ENCODE measurements around the gene SERGEF. TPM values are rescaled to one million over a fixed set of nuclear protein-coding genes. Genes with fewer than 3 reads are reported as not detected.

Gene SERGEF
- 29.5 and 31.3 TPM in 2 replicates for total RNA-seq

GRCh38 chr11:18012906-18013781 lies at the start of gene SERGEF:
SERGEF (minus strand) TSS chr11:18013047; CDS start chr11:18013010, 37 bp downstream.
- DNase-seq (ENCODE audit: low read depth) = peak; percentile 68

- DNase-seq (ENCODE audit: low read depth) = no peak
Measured at GRCh38 chr11:18061351-18061750, 48.5 kb upstream of the SERGEF start.

GRCh38 chr11:18056561-18057181 lies 43.8 kb upstream of the SERGEF start:
- no peak for DNase-seq (ENCODE audit: low read depth)

- no peak for DNase-seq (ENCODE audit: low read depth)
Measured at GRCh38 chr11:18054511-18055103, 41.8 kb upstream of the SERGEF start.

GRCh38 chr11:18050848-18051247 lies 38.0 kb upstream of the SERGEF start:
- no peak for DNase-seq (ENCODE audit: low read depth)

- DNase-seq (ENCODE audit: low read depth) = peak; percentile 54
Measured at GRCh38 chr11:18046116-18046777, 33.4 kb upstream of the SERGEF start, which contains the start of gene TPH1. TPH1 (minus strand) TSS chr11:18046269; CDS start chr11:18040762, 5,507 bp downstream.

GRCh38 chr11:18036456-18036855 lies 23.6 kb upstream of the SERGEF start:
- DNase-seq (ENCODE audit: low read depth) = no peak

- DNase-seq (ENCODE audit: low read depth) = no peak
Measured at GRCh38 chr11:18027475-18027874, 14.6 kb upstream of the SERGEF start.

GRCh38 chr11:18022419-18022818 lies 9.6 kb upstream of the SERGEF start:
- no peak for DNase-seq (ENCODE audit: low read depth)

- no peak for DNase-seq (ENCODE audit: low read depth)
Measured at GRCh38 chr11:18019650-18020049, 6.8 kb upstream of the SERGEF start.

GRCh38 chr11:18016789-18017188 lies 3.9 kb upstream of the SERGEF start:
- no peak for DNase-seq (ENCODE audit: low read depth)

GRCh38 chr11:18014876-18015275 lies 2.0 kb upstream of the SERGEF start:
- DNase-seq (ENCODE audit: low read depth) = no peak

GRCh38 chr11:18013790-18014507 lies 1.1 kb upstream of the SERGEF start:
- DNase-seq (ENCODE audit: low read depth) = no peak

- peak; percentile 13 for DNase-seq (ENCODE audit: low read depth)
Measured at GRCh38 chr11:18012122-18012905, 533 bp downstream of the SERGEF start.

GRCh38 chr11:18011633-18012032 lies 1.2 kb downstream of the SERGEF start:
- DNase-seq (ENCODE audit: low read depth) = no peak

- no peak for DNase-seq (ENCODE audit: low read depth)
Measured at GRCh38 chr11:18010977-18011586, 1.8 kb downstream of the SERGEF start.

- no peak for DNase-seq (ENCODE audit: low read depth)
Measured at GRCh38 chr11:18010121-18010670, 2.7 kb downstream of the SERGEF start.

- peak; percentile 82 for DNase-seq (ENCODE audit: low read depth)
Measured at GRCh38 chr11:18005376-18006129, 7.3 kb downstream of the SERGEF start.

GRCh38 chr11:18001191-18001590 lies 11.7 kb downstream of the SERGEF start:
- no peak for DNase-seq (ENCODE audit: low read depth)

Data from renal cortical epithelial cell (primary cell).